ENCODE results near the gene TNK1.

The TNK1 gene

GRCh38 chr17:7389924-7390910 is 9.3 kb downstream of the TNK1 start:
- no peak for DNase-seq (ENCODE audit: low read depth in 3 of 3)

GRCh38 chr17:7391307-7391706 is 10.4 kb downstream of the TNK1 start:
- no peak for DNase-seq (ENCODE audit: low read depth in 3 of 3)

GRCh38 chr17:7392696-7393612 is 12.1 kb downstream of the TNK1 start:
- no peak for DNase-seq (ENCODE audit: low read depth in 3 of 3)

GRCh38 chr17:7393613-7394451 is 12.9 kb downstream of the TNK1 start:
- DNase-seq (ENCODE audit: low read depth in 3 of 3) = peak in 2 of 3 experiments; percentile 37 to 50

GRCh38 chr17:7394452-7395191 is 13.7 kb downstream of the TNK1 start, which contains the start of gene PLSCR3:
Gene PLSCR3 (minus strand): TSS chr17:7394525. CDS start chr17:7394110, 415 bp downstream.
- peak; percentile 62 to 78 (median 67) for DNase-seq (ENCODE audit: low read depth in 3 of 3)

GRCh38 chr17:7396147-7396546 is 15.3 kb downstream of the TNK1 start:
- no peak for DNase-seq (ENCODE audit: low read depth in 3 of 3)

DNA sequence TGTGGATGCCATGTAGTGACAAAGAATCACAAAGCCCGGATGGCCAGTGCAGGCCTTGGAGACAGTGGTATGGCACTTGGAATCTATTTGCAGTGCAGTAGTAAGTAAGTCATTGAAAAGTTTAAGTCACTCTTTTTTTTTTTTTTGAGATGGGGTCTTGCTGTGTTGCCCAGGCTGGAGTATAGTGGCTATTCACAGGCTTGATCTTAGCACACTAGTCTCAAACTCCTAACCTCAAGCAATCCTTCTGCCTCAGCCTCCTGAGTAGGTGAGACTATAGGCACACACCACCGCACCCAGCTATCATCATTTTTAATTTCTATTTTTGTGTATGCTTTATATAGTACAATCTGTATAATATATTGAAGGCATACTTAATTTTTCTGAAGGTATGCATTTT is 17.7 kb downstream of the TNK1 start:
- DNase-seq (ENCODE audit: low read depth in 3 of 3) = no peak

- no peak for DNase-seq (ENCODE audit: low read depth in 3 of 3)
Observed at GRCh38 chr17:7403043-7403726, 22.3 kb downstream of the TNK1 start.

GRCh38 chr17:7403727-7403976 is 22.8 kb downstream of the TNK1 start:
- DNase-seq (ENCODE audit: low read depth in 3 of 3) = no peak

DNA sequence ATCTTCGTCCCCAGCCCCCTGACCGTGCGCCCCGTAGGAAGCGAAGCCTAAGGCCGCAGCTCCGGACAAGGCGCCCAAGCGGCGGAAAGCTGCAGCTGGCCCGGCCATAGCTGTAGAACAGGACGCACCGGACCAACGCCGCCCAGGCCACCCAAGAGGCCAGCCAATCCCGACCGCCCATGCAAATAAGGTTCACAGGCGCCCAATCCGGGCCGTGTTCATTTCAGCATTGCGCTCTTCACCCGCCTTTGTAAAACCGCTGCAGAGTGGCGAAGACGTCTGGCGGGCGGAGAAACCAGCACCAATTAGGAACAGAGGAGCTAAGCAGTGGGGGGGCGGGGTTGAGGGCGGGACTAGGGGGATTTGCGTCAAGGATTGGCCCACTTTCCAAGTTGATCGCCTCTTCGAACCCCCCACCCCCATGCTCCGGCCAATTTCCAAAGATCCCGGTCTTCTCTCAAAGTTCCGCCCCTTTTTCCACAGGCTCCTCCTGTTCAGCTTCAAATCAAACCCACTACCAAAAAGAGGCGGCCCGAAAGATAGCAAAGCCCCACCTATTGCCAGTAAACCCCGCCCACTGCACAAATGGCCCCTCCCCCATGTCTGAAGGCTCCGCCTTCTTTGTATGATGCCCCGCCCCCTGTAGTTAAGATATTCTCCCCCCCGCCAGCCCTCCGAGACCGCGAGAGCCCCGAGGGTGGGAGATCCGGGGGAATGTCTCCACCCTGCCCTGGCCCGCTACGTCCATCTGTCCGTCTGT is 23.3 kb downstream of the TNK1 start, which contains the start of gene TMEM256:
Gene TMEM256, minus strand, starts transcription at position 121 of the 760 bp plus-strand sequence. Its CDS starts 13 bp downstream, at position 108.
- peak; percentile 90 to 93 (median 91) for DNase-seq (ENCODE audit: low read depth in 3 of 3)

GRCh38 chr17:7404737-7405349 is 24.0 kb downstream of the TNK1 start:
- no peak for DNase-seq (ENCODE audit: low read depth in 3 of 3)

DNA sequence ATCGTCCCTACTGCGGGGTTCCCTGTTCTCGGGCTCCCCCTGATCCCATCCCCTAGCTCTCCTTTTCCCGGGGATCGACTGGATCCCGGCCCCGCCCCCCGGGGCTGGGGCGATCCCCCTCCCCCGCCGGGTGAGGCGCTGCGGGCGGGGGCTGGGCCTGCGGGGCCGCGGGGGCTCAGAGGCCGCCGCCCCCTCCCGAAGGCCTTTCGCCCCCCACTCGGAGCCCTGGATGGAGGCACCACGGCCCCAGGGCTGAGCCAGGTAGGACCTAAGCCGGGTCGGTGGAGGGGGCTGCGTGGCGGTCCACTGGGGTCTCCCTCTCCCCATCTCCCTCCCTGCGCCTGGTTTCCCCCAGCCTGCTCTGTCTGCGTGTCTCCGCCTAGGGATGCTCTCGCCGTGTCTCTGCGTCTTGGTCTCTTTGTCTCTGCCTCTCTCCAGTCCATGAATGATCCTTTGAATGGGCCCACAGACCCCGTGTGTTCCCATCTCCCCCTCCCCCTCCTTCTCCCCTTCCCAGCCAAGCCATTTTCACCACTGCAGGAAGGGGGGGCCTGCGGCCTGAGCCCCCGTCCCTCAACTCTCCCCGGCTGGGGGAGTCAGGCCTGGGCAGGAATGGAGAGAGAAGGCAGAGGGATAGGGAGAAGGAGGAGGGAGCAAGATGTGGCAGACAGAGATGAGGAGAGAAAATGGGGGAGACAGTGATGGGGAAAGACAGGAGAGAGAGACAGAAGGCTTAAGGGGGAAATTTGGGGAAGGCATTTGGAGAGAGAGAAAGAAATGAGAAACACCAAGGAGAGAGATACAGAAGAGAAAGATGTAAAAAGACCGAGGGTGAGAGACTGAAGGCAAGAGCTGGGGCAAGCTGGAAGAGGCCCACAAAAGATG is 24.7 kb downstream of the TNK1 start:
- no peak for DNase-seq (ENCODE audit: low read depth in 3 of 3)

- no peak for DNase-seq (ENCODE audit: low read depth in 3 of 3)
Observed at GRCh38 chr17:7406235-7406825, 25.4 kb downstream of the TNK1 start.

- DNase-seq (ENCODE audit: low read depth in 3 of 3) = no peak
Observed at GRCh38 chr17:7407082-7407481, 26.2 kb downstream of the TNK1 start.

GRCh38 chr17:7407485-7408251 is 26.8 kb downstream of the TNK1 start, which contains the start of gene NLGN2:
Gene NLGN2 (plus strand): TSS chr17:7407845. CDS start chr17:7408256, 411 bp downstream.
- DNase-seq (ENCODE audit: low read depth in 3 of 3) = no peak

GRCh38 chr17:7408252-7408727 is 27.4 kb downstream of the TNK1 start:
- DNase-seq (ENCODE audit: low read depth in 3 of 3) = no peak
